Measurements from ENCODE around the gene IL32.
"Not testable (repeated sequence)": the region's sequence is repeated elsewhere in the genome, so short reads cannot be mapped to it uniquely, and the experiment has no call there.

The IL32 gene

GRCh38 chr16:3072576-3073263 lies 7.3 kb downstream of the IL32 start:
- DNase-seq: not testable (repeated sequence)

- no peak for DNase-seq
These were observed 8.0 kb downstream of the IL32 start for GRCh38 chr16:3073448-3073847.

- DNase-seq: no peak
These were observed 9.6 kb downstream of the IL32 start for GRCh38 chr16:3074860-3075522.

- no peak for DNase-seq
These were observed 10.1 kb downstream of the IL32 start for GRCh38 chr16:3075523-3075915.

GRCh38 chr16:3075946-3076345 lies 10.5 kb downstream of the IL32 start:
- DNase-seq: not testable (repeated sequence)

- no peak for DNase-seq
These were observed 11.1 kb downstream of the IL32 start for GRCh38 chr16:3076577-3076976.

- DNase-seq: no peak
These were observed 14.6 kb downstream of the IL32 start for GRCh38 chr16:3080024-3080423.

- DNase-seq: not testable (repeated sequence)
These were observed 16.5 kb downstream of the IL32 start for GRCh38 chr16:3081957-3082356.

- DNase-seq: not testable (repeated sequence)
These were observed 18.0 kb downstream of the IL32 start for GRCh38 chr16:3083408-3083807.

- no peak for DNase-seq
These were observed 19.1 kb downstream of the IL32 start for GRCh38 chr16:3084491-3084890.

GRCh38 chr16:3084969-3085670 lies 19.7 kb downstream of the IL32 start:
- no peak for DNase-seq

- no peak for DNase-seq
These were observed 20.6 kb downstream of the IL32 start for GRCh38 chr16:3085868-3086595.

GRCh38 chr16:3086596-3087242 lies 21.3 kb downstream of the IL32 start:
- DNase-seq: no peak

- no peak for DNase-seq
These were observed 22.1 kb downstream of the IL32 start for GRCh38 chr16:3087243-3088235.

GRCh38 chr16:3088450-3088849 lies 23.0 kb downstream of the IL32 start:
- no peak for DNase-seq

- DNase-seq: no peak
These were observed 23.7 kb downstream of the IL32 start for GRCh38 chr16:3088925-3089716.

- DNase-seq: peak; percentile 36 to 37
These were observed 24.5 kb downstream of the IL32 start for GRCh38 chr16:3089717-3090592.

GRCh38 chr16:3091551-3091950 lies 26.1 kb downstream of the IL32 start:
- DNase-seq: no peak

GRCh38 chr16:3092501-3092941 lies 27.1 kb downstream of the IL32 start:
- no peak for DNase-seq
